ENCODE data around the gene PARD3B.

Gene PARD3B

GRCh38 chr2:204945376-204945775 lies 400.1 kb downstream of the PARD3B start:
- DNase-seq (ENCODE audit: low read depth in 1 of 2, low spot score in 1 of 2): no peak
- TF ChIP-seq JUND (IDR thresholded peaks at IDR 0.05; ENCODE audit: low read depth): no peak
- in situ Hi-C loops (cut with HindIII; ENCODE audit: low pct_unique_long_range_greater_than_20kb, low sequenced_read_pairs): no loop called here

- in situ Hi-C loops (cut with HindIII; ENCODE audit: low pct_unique_long_range_greater_than_20kb, low sequenced_read_pairs): no loop called here
- no peak for TF ChIP-seq JUND (IDR thresholded peaks at IDR 0.05; ENCODE audit: low read depth)
- DNase-seq (ENCODE audit: low read depth in 1 of 2, low spot score in 1 of 2): no peak
These were observed 401.6 kb downstream of the PARD3B start for GRCh38 chr2:204946892-204947291.

- in situ Hi-C loops (cut with HindIII; ENCODE audit: low pct_unique_long_range_greater_than_20kb, low sequenced_read_pairs): no loop called here
- no peak for TF ChIP-seq JUND (IDR thresholded peaks at IDR 0.05; ENCODE audit: low read depth)
- no peak for DNase-seq (ENCODE audit: low read depth in 1 of 2, low spot score in 1 of 2)
These were observed 402.1 kb downstream of the PARD3B start for GRCh38 chr2:204947405-204947804.

GRCh38 chr2:204948024-204948763 lies 402.9 kb downstream of the PARD3B start:
- in situ Hi-C loops (cut with HindIII; ENCODE audit: low pct_unique_long_range_greater_than_20kb, low sequenced_read_pairs): no loop called here
- TF ChIP-seq JUND (IDR thresholded peaks at IDR 0.05; ENCODE audit: low read depth): no peak
- no peak for DNase-seq (ENCODE audit: low read depth in 1 of 2, low spot score in 1 of 2)

GRCh38 chr2:204948822-204949221 lies 403.5 kb downstream of the PARD3B start:
- DNase-seq (ENCODE audit: low read depth in 1 of 2, low spot score in 1 of 2): no peak
- in situ Hi-C loops (cut with HindIII; ENCODE audit: low pct_unique_long_range_greater_than_20kb, low sequenced_read_pairs): no loop called here
- TF ChIP-seq JUND (IDR thresholded peaks at IDR 0.05; ENCODE audit: low read depth): no peak

- DNase-seq (ENCODE audit: low read depth in 1 of 2, low spot score in 1 of 2): no peak
- no peak for TF ChIP-seq JUND (IDR thresholded peaks at IDR 0.05; ENCODE audit: low read depth)
- in situ Hi-C loops (cut with HindIII; ENCODE audit: low pct_unique_long_range_greater_than_20kb, low sequenced_read_pairs): no loop called here
These were observed 405.5 kb downstream of the PARD3B start for GRCh38 chr2:204950695-204951346.

GRCh38 chr2:204958371-204958770 lies 413.1 kb downstream of the PARD3B start:
- TF ChIP-seq JUND (IDR thresholded peaks at IDR 0.05; ENCODE audit: low read depth): no peak
- no peak for DNase-seq (ENCODE audit: low read depth in 1 of 2, low spot score in 1 of 2)
- in situ Hi-C loops (cut with HindIII; ENCODE audit: low pct_unique_long_range_greater_than_20kb, low sequenced_read_pairs): no loop called here

DNA sequence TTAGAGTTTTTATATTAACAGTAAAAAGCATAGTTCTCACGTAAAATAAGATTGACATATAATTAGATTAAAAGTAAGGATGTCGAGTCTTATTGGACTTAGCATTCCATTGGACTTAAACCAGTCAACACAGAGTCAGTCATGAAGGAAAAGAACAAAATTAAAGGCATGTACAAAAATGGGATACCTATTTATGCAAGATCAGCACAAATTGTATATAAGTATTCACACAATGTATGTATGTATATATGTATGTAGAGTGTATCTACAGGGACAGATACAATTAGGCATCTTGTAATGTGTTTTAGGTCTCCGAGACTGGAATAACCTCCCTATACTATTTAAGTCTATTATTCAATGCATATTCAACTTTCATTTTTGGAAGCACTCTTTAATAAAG lies 419.1 kb downstream of the PARD3B start:
- in situ Hi-C loops (cut with HindIII; ENCODE audit: low pct_unique_long_range_greater_than_20kb, low sequenced_read_pairs): no loop called here
- no peak for DNase-seq (ENCODE audit: low read depth in 1 of 2, low spot score in 1 of 2)
- no peak for TF ChIP-seq JUND (IDR thresholded peaks at IDR 0.05; ENCODE audit: low read depth)

- no peak for DNase-seq (ENCODE audit: low read depth in 1 of 2, low spot score in 1 of 2)
- no peak for TF ChIP-seq JUND (IDR thresholded peaks at IDR 0.05; ENCODE audit: low read depth)
- in situ Hi-C loops (cut with HindIII; ENCODE audit: low pct_unique_long_range_greater_than_20kb, low sequenced_read_pairs): no loop called here
These were observed 421.0 kb downstream of the PARD3B start for GRCh38 chr2:204966245-204966644.

DNA sequence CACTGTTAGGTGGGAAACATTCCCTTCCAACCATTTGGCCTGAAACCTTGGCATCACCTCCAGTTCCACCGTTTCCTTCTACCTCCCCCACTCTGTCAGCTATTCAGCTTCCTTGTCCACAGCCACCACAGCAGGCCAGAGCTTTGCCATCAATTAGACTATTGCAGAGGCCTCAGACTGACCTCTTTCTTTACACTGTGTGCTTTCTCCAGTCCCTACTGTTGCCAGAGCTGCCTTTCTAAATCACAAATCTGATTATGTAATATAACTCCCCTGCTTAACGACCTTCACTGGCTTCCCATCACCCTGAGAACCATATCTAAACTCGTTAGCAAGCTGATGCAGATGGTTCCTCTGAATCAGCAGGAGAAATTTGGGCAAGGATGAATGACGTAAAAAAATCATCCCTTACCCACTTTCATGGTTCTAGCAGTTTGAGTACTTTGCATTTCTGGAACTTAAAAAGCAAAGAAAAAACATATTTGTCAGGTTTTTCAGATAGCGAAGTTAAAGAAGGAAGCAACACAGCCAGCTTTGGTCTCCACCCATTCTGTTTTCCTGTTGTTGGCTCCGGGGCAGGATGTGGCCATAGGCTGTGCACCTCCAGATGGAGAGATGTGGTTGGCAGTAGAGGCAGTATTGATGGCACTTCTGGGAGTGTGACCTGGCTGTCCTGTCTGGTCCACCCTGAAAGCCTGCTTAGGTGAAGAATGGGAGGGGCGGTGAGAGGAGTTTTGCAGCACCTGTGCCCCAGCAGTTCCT lies 422.1 kb downstream of the PARD3B start:
- in situ Hi-C loops (cut with HindIII; ENCODE audit: low pct_unique_long_range_greater_than_20kb, low sequenced_read_pairs): no loop called here

DNA sequence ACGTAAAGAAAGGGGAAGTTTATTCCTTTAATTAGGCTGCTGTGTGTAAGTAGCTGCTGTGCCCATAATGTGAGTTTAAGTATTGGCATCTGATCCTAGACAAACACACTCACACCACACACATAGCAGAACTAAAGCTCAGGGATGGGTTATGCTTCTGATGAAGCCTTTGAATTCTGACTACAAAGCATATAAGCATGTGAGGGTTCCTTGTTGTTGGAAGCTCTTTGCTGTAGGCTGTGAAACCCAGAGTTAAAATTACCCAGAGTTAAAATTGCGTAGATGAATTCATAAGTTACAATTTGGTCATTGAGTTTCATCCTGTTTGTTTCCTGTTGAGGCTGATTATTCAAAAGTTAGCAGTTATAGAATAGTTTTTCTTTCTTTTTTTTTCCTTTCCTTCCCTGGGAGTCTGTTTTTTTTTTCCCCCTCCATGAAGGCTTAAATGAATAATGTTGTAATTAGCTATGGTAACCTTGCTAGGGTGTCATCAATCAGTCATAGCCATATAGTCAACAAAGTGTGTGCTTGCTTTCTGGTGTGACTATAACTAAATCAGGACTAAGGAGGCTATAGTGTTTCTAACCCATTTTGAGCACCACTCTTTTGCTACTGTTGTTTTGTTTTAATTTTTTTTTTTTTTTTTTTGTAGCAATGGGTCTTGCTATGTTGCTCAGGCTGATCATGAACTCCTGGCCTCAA lies 426.1 kb downstream of the PARD3B start:
- in situ Hi-C loops (cut with HindIII; ENCODE audit: low pct_unique_long_range_greater_than_20kb, low sequenced_read_pairs): no loop called here
- no peak for TF ChIP-seq JUND (IDR thresholded peaks at IDR 0.05; ENCODE audit: low read depth)
- no peak for DNase-seq (ENCODE audit: low read depth in 1 of 2, low spot score in 1 of 2)

More for the DNA sequence above, 422.1 kb downstream of the PARD3B start:
- no peak for DNase-seq (ENCODE audit: low read depth in 1 of 2, low spot score in 1 of 2)
- no peak for TF ChIP-seq JUND (IDR thresholded peaks at IDR 0.05; ENCODE audit: low read depth)

DNA sequence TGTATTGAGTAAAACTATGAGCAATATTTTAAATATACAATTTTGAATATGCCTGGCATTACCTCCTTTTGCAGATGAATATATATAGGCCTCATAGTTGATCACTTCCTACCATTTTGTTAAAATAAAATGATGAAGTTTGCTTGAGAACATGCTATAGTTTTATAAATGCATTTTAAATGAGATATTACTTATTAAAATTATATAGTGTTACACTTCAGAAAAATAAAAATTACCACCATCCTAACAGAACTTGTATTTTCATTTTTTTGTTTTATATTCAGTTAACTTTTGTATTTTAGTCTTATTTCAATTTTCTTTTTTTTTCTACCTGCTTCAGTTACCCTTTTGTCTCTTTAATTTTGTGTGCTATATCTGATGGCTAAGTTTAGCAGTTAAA lies 426.9 kb downstream of the PARD3B start:
- no peak for TF ChIP-seq JUND (IDR thresholded peaks at IDR 0.05; ENCODE audit: low read depth)
- in situ Hi-C loops (cut with HindIII; ENCODE audit: low pct_unique_long_range_greater_than_20kb, low sequenced_read_pairs): no loop called here
- no peak for DNase-seq (ENCODE audit: low read depth in 1 of 2, low spot score in 1 of 2)
